ENCODE results near the gene BCR.
"Not testable (repeated sequence)": the region's sequence is repeated elsewhere in the genome, so short reads cannot be mapped to it uniquely, and the experiment has no call there.

Gene BCR

GRCh38 chr22:23291806-23292452 lies 111.6 kb downstream of the BCR start:
- DNase-seq: no peak

GRCh38 chr22:23292453-23293350 lies 112.4 kb downstream of the BCR start:
- no peak for DNase-seq

- DNase-seq: no peak
These were observed 113.4 kb downstream of the BCR start for GRCh38 chr22:23293720-23294119.

- no peak for DNase-seq
These were observed 113.9 kb downstream of the BCR start for GRCh38 chr22:23294221-23294620.

- DNase-seq: no peak
These were observed 120.2 kb downstream of the BCR start for GRCh38 chr22:23300476-23300875.

- DNase-seq: no peak
These were observed 121.3 kb downstream of the BCR start for GRCh38 chr22:23301591-23301990.

- no peak for DNase-seq
These were observed 122.1 kb downstream of the BCR start for GRCh38 chr22:23302171-23303002.

- DNase-seq: no peak
These were observed 125.1 kb downstream of the BCR start for GRCh38 chr22:23305321-23305910.

- no peak for DNase-seq
These were observed 125.6 kb downstream of the BCR start for GRCh38 chr22:23305922-23306374.

GRCh38 chr22:23306438-23306921 lies 126.2 kb downstream of the BCR start:
- no peak for DNase-seq

GRCh38 chr22:23306926-23307325 lies 126.6 kb downstream of the BCR start:
- DNase-seq: no peak

- not testable (repeated sequence) for DNase-seq
These were observed 127.2 kb downstream of the BCR start for GRCh38 chr22:23307511-23307910.

- not testable (repeated sequence) for DNase-seq
These were observed 129.0 kb downstream of the BCR start for GRCh38 chr22:23309261-23309660.

GRCh38 chr22:23310443-23311097 lies 130.3 kb downstream of the BCR start:
- DNase-seq: not testable (repeated sequence)

- DNase-seq: not testable (repeated sequence)
These were observed 131.5 kb downstream of the BCR start for GRCh38 chr22:23311635-23312420.

- no peak for DNase-seq
These were observed 133.7 kb downstream of the BCR start for GRCh38 chr22:23313791-23314567.

- peak; percentile 61 to 68 for DNase-seq
These were observed 135.1 kb downstream of the BCR start for GRCh38 chr22:23315341-23315917.

GRCh38 chr22:23316596-23316995 lies 136.3 kb downstream of the BCR start:
- not testable (repeated sequence) for DNase-seq

- not testable (repeated sequence) for DNase-seq
These were observed 138.0 kb downstream of the BCR start for GRCh38 chr22:23318316-23318715.

Data from activated CD4-positive, alpha-beta T cell treated with anti-CD3 and anti-CD28 coated beads, Interleukin-2, amount 50 U/mL, for 48 hours (primary cell).